GM23248 (cell line): ENCODE measurements around the gene NLRC5. TPM values are rescaled to one million over a fixed set of nuclear protein-coding genes. Genes with fewer than 3 reads are reported as not detected.

Experiments
- DNase-seq: peaks from one replicate; pipeline ENCODE4 v3.0.0-alpha.2; 2015
- H2AFZ ChIP-seq: fragments of 200-600 bp; sonication (generic); 2 replicates; pipeline ENCODE4 v1.6.1; 2016; ENCODE audit warnings: antibody characterized with exemption
- H3F3A ChIP-seq: fragments of 200-600 bp; sonication (generic); 2 replicates; pipeline ENCODE4 v1.6.1; 2016; ENCODE audit warnings: mild to moderate bottlenecking, antibody characterized with exemption, mixed run types; ENCODE audit not compliant: insufficient read depth
- H3K27ac ChIP-seq: fragments of 200-600 bp; sonication (generic); 2 replicates; pipeline ENCODE4 v1.5.1; 2016; ENCODE audit warnings: mild to moderate bottlenecking
- H3K27me3 ChIP-seq: fragments of 200-600 bp; sonication (generic); replicated peaks from 2 replicates; pipeline ENCODE4 v1.6.1; 2016; ENCODE audit warnings: mild to moderate bottlenecking; ENCODE audit not compliant: insufficient read depth
- H3K36me3 ChIP-seq: fragments of 200-600 bp; sonication (generic); 2 replicates; pipeline ENCODE4 v1.6.1; 2016; ENCODE audit warnings: low read depth, mild to moderate bottlenecking
- H3K4me1 ChIP-seq: fragments of 200-600 bp; sonication (generic); 2 replicates; pipeline ENCODE4 v1.6.1; 2016; ENCODE audit warnings: mild to moderate bottlenecking; ENCODE audit not compliant: insufficient read depth
- H3K4me2 ChIP-seq: fragments of 200-600 bp; sonication (generic); one replicate; pipeline ENCODE4 v1.6.1; 2016; ENCODE audit warnings: mild to moderate bottlenecking; ENCODE audit not compliant: unreplicated experiment
- H3K4me3 ChIP-seq: fragments of 200-600 bp; sonication (generic); 2 replicates; pipeline ENCODE4 v1.5.1; 2016; ENCODE audit warnings: mild to moderate bottlenecking
- H3K79me2 ChIP-seq: fragments of 200-600 bp; sonication (generic); 2 replicates; pipeline ENCODE4 v1.6.1; 2016; ENCODE audit warnings: mild to moderate bottlenecking; ENCODE audit not compliant: insufficient read depth
- H3K9ac ChIP-seq: fragments of 200-600 bp; sonication (generic); 2 replicates; pipeline ENCODE4 v1.6.1; 2016; ENCODE audit warnings: mild to moderate bottlenecking
- H3K9me2 ChIP-seq: fragments of 200-600 bp; sonication (generic); 2 replicates; pipeline ENCODE4 v1.6.1; 2016; ENCODE audit warnings: mixed run types, mild to moderate bottlenecking, moderate library complexity; ENCODE audit not compliant: insufficient read depth
- H3K9me3 ChIP-seq: fragments of 200-600 bp; sonication (generic); one replicate; pipeline ENCODE4 v1.6.1; 2017; ENCODE audit warnings: low read depth
- H4K20me1 ChIP-seq: fragments of 200-600 bp; sonication (generic); 2 replicates; pipeline ENCODE4 v1.6.0; 2016; ENCODE audit not compliant: insufficient read depth
- EZH2 ChIP-seq: fragments of 200-600 bp; sonication (generic); IDR thresholded peaks from 2 replicates; pipeline ENCODE4 v1.6.1; 2018; ENCODE audit warnings: antibody characterized with exemption, mild to moderate bottlenecking; ENCODE audit not compliant: insufficient read depth, poor library complexity, severe bottlenecking
- EZH2phosphoT487 ChIP-seq: fragments of 200-600 bp; sonication (generic); IDR thresholded peaks from 2 replicates; pipeline ENCODE4 v1.6.1; 2018; ENCODE audit warnings: antibody characterized with exemption, moderate library complexity, mild to moderate bottlenecking, low read depth; ENCODE audit not compliant: insufficient read depth
- WGBS, 2 experiments: methylation state at CpG; one replicate each; pipeline ENCODE4 v1.1.6; 2015 to 2017; ENCODE audit warnings: low lambda C conversion rate in 2 of 2, low coverage in 1 of 2; ENCODE audit errors: missing lambda C conversion rate in 2 of 2; 5-methylcytosine and 5-hydroxymethylcytosine counted together
- in situ Hi-C: fragments of 300-500 bp; cut with MboI; formaldehyde crosslinking; loops from 2 replicates; pipeline ENCODE4 v1.15.0; 2020
- polyA plus RNA-seq: library from polyadenylated mRNA; unstranded; fragments of >200 nt; fragmentation: Nextera tagmentation; extraction: Ambion mirVana; gene quantifications from 2 replicates; pipeline ENCODE4 v1.2.1, GENCODE V29; 2016
- total RNA-seq: library from RNA; depleted of rRNA; stranded (reverse); fragments of >200 nt; shearing (Covaris generic); gene quantifications from 2 replicates; pipeline ENCODE4 v1.2.3, GENCODE V29; 2014

Gene NLRC5
- total and polyA plus RNA-seq, 2 experiments from 2014 or later = 10.6 to 17.1 TPM

DNA sequence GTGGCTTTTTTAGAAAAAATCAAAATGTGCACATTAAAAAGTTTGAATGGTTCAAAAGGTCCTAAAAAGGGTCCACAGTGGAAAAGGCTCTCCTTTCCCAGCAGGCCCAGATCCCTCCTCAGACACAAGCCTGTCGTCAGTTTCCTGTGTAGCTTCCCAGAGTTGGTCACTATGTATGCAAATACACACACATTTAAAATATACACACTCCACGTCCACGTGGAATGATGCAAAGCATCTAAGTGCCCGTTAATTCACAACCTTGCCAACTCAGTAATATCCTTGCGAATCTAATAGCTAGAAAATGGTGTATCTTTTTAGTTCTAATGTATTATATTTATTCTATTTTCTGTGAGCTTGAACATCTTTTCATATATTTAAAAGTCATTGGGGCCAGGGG is 17.7 kb downstream of the NLRC5 start:
- Histone ChIP-seq H3K36me3 (no peaks in the 10 kb centered on the region), H3K9me3 (no peaks in the 10 kb centered on the region), H3K4me3 (no peak overlapping the region), H2AFZ (no peak overlapping the region), H3K27ac (no peak overlapping the region), H3K4me1 (peaks cover 10% of the 10 kb centered on the region; the same call in 1 of the 2 replicates), H3K9me2 (no peaks in the 10 kb centered on the region), H4K20me1 (no peaks in the 10 kb centered on the region), H3K4me2 (no peak overlapping the region), H3F3A (peaks cover 4% of the 10 kb centered on the region; the same call in 1 of the 2 replicates), H3K27me3 (no peaks in the 10 kb centered on the region), H3K9ac (no peak overlapping the region), H3K79me2 (peaks cover 68% of the 10 kb centered on the region)
- in situ Hi-C loops = no loop called here
- WGBS, 2 experiments = 98 to 99% methylated on average over 5 of the region's 5 CpGs
- TF ChIP-seq EZH2phosphoT487 (no peak), EZH2 (no peak)
- DNase-seq = no peak

DNA sequence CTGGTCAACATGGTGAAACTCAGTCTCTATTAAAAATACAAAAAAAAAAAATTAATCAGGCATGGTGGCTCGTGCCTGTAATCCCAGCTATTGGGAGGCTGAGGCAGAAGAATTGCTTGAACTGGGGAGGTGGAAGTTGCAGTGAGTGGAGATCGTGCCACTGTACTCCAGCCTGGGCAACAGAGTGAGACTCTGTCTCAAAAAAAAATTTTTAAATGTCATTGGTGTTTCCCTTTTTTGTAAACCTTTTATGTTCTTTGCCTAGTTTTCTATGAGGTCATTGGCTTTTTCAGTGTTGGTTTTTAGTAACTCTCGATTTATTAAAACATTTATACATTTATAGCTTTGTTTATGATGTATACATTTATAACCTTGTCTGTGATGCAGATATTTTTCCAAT is 18.2 kb downstream of the NLRC5 start:
- no peaks in the 10 kb centered on the region for H3K9me2 ChIP-seq
- peaks cover 15% of the 10 kb centered on the region for H3K4me1 ChIP-seq
- H3K9ac ChIP-seq = no peak overlapping the region
- DNase-seq = no peak
- H3K79me2 ChIP-seq = peaks cover 67% of the 10 kb centered on the region
- H3K9me3 ChIP-seq = no peaks in the 10 kb centered on the region
- no peak overlapping the region for H3K4me2 ChIP-seq
- in situ Hi-C loops = no loop called here
- 75 to 80% methylated on average over 3 of the region's 3 CpGs for WGBS, 2 experiments
- no peaks in the 10 kb centered on the region for H3K27me3 ChIP-seq
- peaks cover 8% of the 10 kb centered on the region; the same call in 1 of the 2 replicates for H3F3A ChIP-seq
- TF ChIP-seq EZH2 (no peak), EZH2phosphoT487 (no peak)
- no peaks in the 10 kb centered on the region for H3K36me3 ChIP-seq
- H4K20me1 ChIP-seq = no peaks in the 10 kb centered on the region
- H3K4me3 ChIP-seq = no peak overlapping the region
- no peak overlapping the region for H3K27ac ChIP-seq
- no peak overlapping the region for H2AFZ ChIP-seq

DNA sequence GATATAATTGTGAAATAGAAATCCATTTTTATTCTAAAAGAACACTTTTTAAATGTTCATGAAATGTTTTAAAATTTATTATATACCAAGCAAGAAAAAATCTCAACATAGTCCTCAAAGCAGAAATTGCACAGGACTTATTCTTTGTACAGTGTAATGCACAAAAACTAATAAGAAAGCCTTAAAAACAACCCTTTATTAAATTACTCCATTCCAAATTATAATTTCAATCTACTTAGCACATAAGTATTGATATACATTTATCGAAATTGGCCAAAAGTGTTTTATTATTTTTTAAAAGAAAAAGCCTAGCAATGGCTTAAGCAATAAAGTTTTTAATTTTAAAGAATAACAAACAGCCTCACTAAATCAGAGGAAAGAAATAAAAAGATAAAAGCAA is 19.1 kb downstream of the NLRC5 start:
- H3K4me1 ChIP-seq = peaks cover 24% of the 10 kb centered on the region
- TF ChIP-seq EZH2 = no peak
- TF ChIP-seq EZH2phosphoT487 = no peak
- peaks cover 17% of the 10 kb centered on the region for H3F3A ChIP-seq
- peaks cover 58% of the 10 kb centered on the region for H3K79me2 ChIP-seq
- WGBS, 2 experiments = 94 to 97% methylated on average over 1 of the region's 1 CpG
- no peak overlapping the region for H2AFZ ChIP-seq
- DNase-seq = no peak
- no peaks in the 10 kb centered on the region for H3K9me2 ChIP-seq
- H3K9ac ChIP-seq = no peak overlapping the region
- in situ Hi-C loops = no loop called here
- H4K20me1 ChIP-seq = no peaks in the 10 kb centered on the region
- no peaks in the 10 kb centered on the region for H3K9me3 ChIP-seq
- H3K36me3 ChIP-seq = no peaks in the 10 kb centered on the region
- no peak overlapping the region for H3K4me3 ChIP-seq
- H3K27ac ChIP-seq = no peak overlapping the region
- no peak overlapping the region for H3K4me2 ChIP-seq
- no peaks in the 10 kb centered on the region for H3K27me3 ChIP-seq

DNA sequence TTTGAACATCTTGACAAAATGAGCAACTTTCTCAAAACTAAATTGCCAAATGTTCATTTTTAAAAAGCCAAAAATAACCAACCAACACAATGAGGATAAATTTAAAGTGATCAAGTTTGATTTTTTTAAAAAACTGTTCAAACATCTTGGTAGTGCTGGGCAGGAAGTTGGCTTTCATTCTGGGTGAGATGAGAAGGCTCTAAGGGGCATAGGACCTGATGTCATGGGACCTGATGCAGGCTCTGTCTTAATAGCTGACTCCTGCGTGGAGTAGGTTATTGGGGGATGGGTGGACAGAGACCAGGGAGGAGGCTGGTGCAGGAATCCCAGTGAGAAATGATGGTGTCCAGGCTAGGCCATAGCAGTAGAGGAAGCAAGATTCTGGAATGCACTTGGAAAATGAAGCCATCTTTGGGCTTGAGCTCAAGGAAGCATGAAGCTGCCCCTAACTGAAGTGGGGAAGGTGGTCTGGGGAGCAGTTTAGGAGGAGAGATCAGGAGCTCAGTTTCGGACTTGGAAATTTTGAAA is 20.4 kb downstream of the NLRC5 start:
- TF ChIP-seq EZH2phosphoT487 (no peak), EZH2 (no peak)
- no peak for DNase-seq
- H4K20me1 ChIP-seq = no peaks in the 10 kb centered on the region
- WGBS, 2 experiments = 95 to 100% methylated on average over 2 of the region's 2 CpGs
- in situ Hi-C loops = loop anchor here (10.0 kb wide), 1 partner anchor 55 kb away; no protein-coding TSS in a partner anchor
- no peaks in the 10 kb centered on the region for H3K36me3 ChIP-seq
- H3K27ac ChIP-seq = no peak overlapping the region
- H2AFZ ChIP-seq = no peak overlapping the region
- no peaks in the 10 kb centered on the region for H3K9me2 ChIP-seq
- peaks cover 29% of the 10 kb centered on the region for H3F3A ChIP-seq
- no peak overlapping the region for H3K4me3 ChIP-seq
- H3K79me2 ChIP-seq = peaks cover 58% of the 10 kb centered on the region
- H3K4me1 ChIP-seq = peaks cover 36% of the 10 kb centered on the region
- no peak overlapping the region for H3K4me2 ChIP-seq
- no peak overlapping the region for H3K9ac ChIP-seq
- H3K27me3 ChIP-seq = no peaks in the 10 kb centered on the region
- H3K9me3 ChIP-seq = no peaks in the 10 kb centered on the region

DNA sequence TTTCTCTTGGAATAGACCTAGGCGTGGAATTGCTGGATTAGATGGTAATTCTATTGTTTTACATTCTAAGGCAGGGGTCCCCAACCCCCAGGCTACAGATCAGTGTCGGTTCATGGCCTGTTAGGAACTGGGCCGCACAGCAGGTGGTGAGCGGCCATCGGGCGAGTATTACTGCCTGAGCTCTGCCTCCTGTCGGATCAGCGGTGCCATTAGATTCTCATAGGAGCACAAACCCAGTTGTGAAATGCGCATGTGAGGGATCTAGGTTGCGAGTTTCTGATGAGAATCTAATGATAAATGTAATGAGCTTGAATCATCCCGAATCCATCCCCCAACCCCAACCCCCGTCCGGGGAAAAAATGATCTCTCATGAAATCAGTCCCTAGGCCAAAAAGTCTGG is 23.0 kb downstream of the NLRC5 start:
- no peaks in the 10 kb centered on the region for H3K27me3 ChIP-seq
- no peak overlapping the region for H3K9ac ChIP-seq
- TF ChIP-seq EZH2 = no peak
- no peak for TF ChIP-seq EZH2phosphoT487
- no peak overlapping the region for H2AFZ ChIP-seq
- no peak for DNase-seq
- peaks cover 73% of the 10 kb centered on the region for H3K79me2 ChIP-seq
- no peaks in the 10 kb centered on the region for H3K9me3 ChIP-seq
- in situ Hi-C loops = loop anchor here (10.0 kb wide), 1 partner anchor 58 kb away; no protein-coding TSS in a partner anchor
- peaks cover 35% of the 10 kb centered on the region for H3F3A ChIP-seq
- 92% methylated on average over 13 of the region's 13 CpGs for WGBS, 2 experiments
- no peak overlapping the region for H3K4me3 ChIP-seq
- no peaks in the 10 kb centered on the region for H3K9me2 ChIP-seq
- peaks cover 36% of the 10 kb centered on the region for H3K4me1 ChIP-seq
- H4K20me1 ChIP-seq = no peaks in the 10 kb centered on the region
- H3K36me3 ChIP-seq = 0 out of 2 replicates have a peak, but pooled peaks cover 3% of the 10 kb centered on the region
- no peak overlapping the region for H3K4me2 ChIP-seq
- peak overlapping the region; percentile 74 for H3K27ac ChIP-seq
